ENCODE results near the gene PDCD4.

GRCh38 chr10:110859973-110860376, 11.8 kb upstream of the PDCD4 start:
- TF ChIP-seq CTCF (IDR thresholded peaks at IDR 0.05 in 4 of 5, conservative IDR thresholded peaks at IDR 0.05 in 1 of 5) (no peak), POLR2A (IDR thresholded peaks at IDR 0.05) (no peak)

All from gastrocnemius medialis (tissue), 4 donors.